ENCODE measurements around the gene C2.

The C2 gene

DNA sequence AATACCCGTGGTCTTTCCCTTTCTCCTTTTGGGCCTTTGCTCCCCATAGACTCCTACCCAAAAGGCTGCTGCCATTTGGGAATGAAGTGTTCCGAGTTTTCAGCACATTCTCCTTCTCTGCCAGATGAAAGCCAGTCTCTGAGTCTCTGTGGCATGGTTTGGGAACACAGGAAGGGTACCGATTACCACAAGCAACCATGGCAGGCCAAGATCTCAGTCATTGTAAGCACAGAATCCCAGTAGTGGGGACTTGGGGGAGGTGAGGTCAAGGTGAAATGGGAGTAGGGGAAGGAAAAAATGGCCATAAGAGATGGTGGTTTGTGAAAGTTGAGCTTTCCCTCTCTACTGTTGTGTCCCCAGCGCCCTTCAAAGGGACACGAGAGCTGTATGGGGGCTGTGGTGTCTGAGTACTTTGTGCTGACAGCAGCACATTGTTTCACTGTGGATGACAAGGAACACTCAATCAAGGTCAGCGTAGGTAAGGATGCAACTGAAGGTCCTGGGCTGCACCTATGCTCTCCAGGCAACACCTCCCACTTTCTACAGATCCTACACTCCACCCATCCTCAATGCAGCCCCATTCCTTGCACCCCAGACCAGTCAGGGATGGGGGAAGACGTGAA, 22.5 kb downstream of the C2 start:
- Mint-ChIP-seq H3K9me3 (no peaks in the 10 kb centered on the region), H3K4me1 (peaks cover 7% of the 10 kb centered on the region), H3K36me3 (ENCODE audit: low read depth) (peaks cover 20% of the 10 kb centered on the region), H3K4me3 (no peak overlapping the region), H3K27ac (no peak overlapping the region), H3K27me3 (peaks cover 2% of the 10 kb centered on the region)
- ATAC-seq (no peak), DNase-seq (no peak)

GRCh38 chr6:31952140-31952805, 24.8 kb downstream of the C2 start:
- ATAC-seq: peak; percentile 42

GRCh38 chr6:31952890-31953289, 25.4 kb downstream of the C2 start:
- no peaks in the 10 kb centered on the region for H3K9me3 Mint-ChIP-seq
- DNase-seq (no peak), ATAC-seq (no peak)
- H3K27me3 Mint-ChIP-seq: no peaks in the 10 kb centered on the region
- H3K36me3 Mint-ChIP-seq (ENCODE audit: low read depth): peaks cover 30% of the 10 kb centered on the region
- H3K4me3 Mint-ChIP-seq: no peak overlapping the region
- H3K27ac Mint-ChIP-seq: no peak overlapping the region
- H3K4me1 Mint-ChIP-seq: peaks cover 7% of the 10 kb centered on the region

More at GRCh38 chr6:31952140-31952805, 24.8 kb downstream of the C2 start:
- no peak overlapping the region for H3K4me3 Mint-ChIP-seq
- no peaks in the 10 kb centered on the region for H3K9me3 Mint-ChIP-seq
- peaks cover 30% of the 10 kb centered on the region for H3K36me3 Mint-ChIP-seq (ENCODE audit: low read depth)
- H3K4me1 Mint-ChIP-seq: peaks cover 1% of the 10 kb centered on the region
- no peaks in the 10 kb centered on the region for H3K27me3 Mint-ChIP-seq
- H3K27ac Mint-ChIP-seq: no peak overlapping the region
- peak; percentile 56 for DNase-seq

GRCh38 chr6:31954511-31954910, 27.0 kb downstream of the C2 start:
- peaks cover 32% of the 10 kb centered on the region for H3K36me3 Mint-ChIP-seq (ENCODE audit: low read depth)

DNA sequence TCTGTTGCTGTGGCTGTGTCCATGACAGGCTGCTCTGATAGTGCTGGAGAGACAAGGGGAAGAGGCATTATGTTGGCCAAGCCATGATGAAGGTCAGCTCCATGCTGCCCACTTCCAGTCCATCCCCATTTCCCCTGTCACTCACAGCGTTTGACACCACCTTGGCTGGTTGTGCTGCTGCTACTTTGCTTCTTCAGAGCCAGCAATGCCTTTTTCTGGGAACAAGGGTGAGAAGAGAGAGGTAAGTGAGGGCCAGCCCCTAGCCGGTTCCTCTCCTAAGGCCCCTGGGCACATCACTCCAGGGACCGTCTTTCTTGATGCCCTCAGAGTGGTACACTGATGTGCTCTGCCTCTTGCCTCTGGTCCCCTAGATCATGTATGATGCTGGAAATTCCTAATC, 29.3 kb downstream of the C2 start:
- DNase-seq (no peak), ATAC-seq (no peak)
- Mint-ChIP-seq H3K27ac (no peak overlapping the region), H3K4me1 (peaks cover 32% of the 10 kb centered on the region), H3K27me3 (no peaks in the 10 kb centered on the region), H3K36me3 (ENCODE audit: low read depth) (peaks cover 43% of the 10 kb centered on the region), H3K9me3 (no peaks in the 10 kb centered on the region), H3K4me3 (peak overlapping the region; percentile 98)

More at GRCh38 chr6:31954511-31954910, 27.0 kb downstream of the C2 start:
- Mint-ChIP-seq H3K4me3 (no peak overlapping the region), H3K9me3 (no peaks in the 10 kb centered on the region), H3K27ac (no peak overlapping the region), H3K27me3 (no peaks in the 10 kb centered on the region), H3K4me1 (peaks cover 19% of the 10 kb centered on the region)
- ATAC-seq: no peak
- no peak for DNase-seq

- H3K27ac Mint-ChIP-seq: peak overlapping the region; percentile 93
- peaks cover 53% of the 10 kb centered on the region for H3K36me3 Mint-ChIP-seq (ENCODE audit: low read depth)
- H3K27me3 Mint-ChIP-seq: no peaks in the 10 kb centered on the region
- peaks cover 34% of the 10 kb centered on the region for H3K4me1 Mint-ChIP-seq
- no peak for ATAC-seq
- no peak for DNase-seq
- H3K4me3 Mint-ChIP-seq: peak overlapping the region; percentile 98
- no peaks in the 10 kb centered on the region for H3K9me3 Mint-ChIP-seq
Observed at GRCh38 chr6:31958412-31958740, 30.9 kb downstream of the C2 start.

GRCh38 chr6:31958741-31959739, 31.5 kb downstream of the C2 start, which contains the start of the genes NELFE and SKIC2:
Gene NELFE, minus strand, starts transcription at chr6:31958971. Its CDS starts 525 bp downstream, at chr6:31958446.
Gene SKIC2, plus strand, starts transcription at chr6:31959175. Its CDS starts 18 bp downstream, at chr6:31959193.
- H3K36me3 Mint-ChIP-seq (ENCODE audit: low read depth): peaks cover 51% of the 10 kb centered on the region
- peak within 1 kb of the TSS; percentile 98 for H3K4me3 Mint-ChIP-seq
- peak within 1 kb of the TSS; percentile 93 for H3K27ac Mint-ChIP-seq
- H3K9me3 Mint-ChIP-seq: no peaks in the 10 kb centered on the region
- H3K4me1 Mint-ChIP-seq: peaks cover 34% of the 10 kb centered on the region
- no peaks in the 10 kb centered on the region for H3K27me3 Mint-ChIP-seq
- peak; percentile 98 for DNase-seq
- peak; percentile 100 for ATAC-seq

- H3K27me3 Mint-ChIP-seq: no peaks in the 10 kb centered on the region
- H3K36me3 Mint-ChIP-seq (ENCODE audit: low read depth): peaks cover 40% of the 10 kb centered on the region
- no peaks in the 10 kb centered on the region for H3K9me3 Mint-ChIP-seq
- ATAC-seq (no peak), DNase-seq (no peak)
- H3K27ac Mint-ChIP-seq: no peak overlapping the region
- peaks cover 34% of the 10 kb centered on the region for H3K4me1 Mint-ChIP-seq
- no peak overlapping the region for H3K4me3 Mint-ChIP-seq
Observed at GRCh38 chr6:31961616-31962015, 34.1 kb downstream of the C2 start.

DNA sequence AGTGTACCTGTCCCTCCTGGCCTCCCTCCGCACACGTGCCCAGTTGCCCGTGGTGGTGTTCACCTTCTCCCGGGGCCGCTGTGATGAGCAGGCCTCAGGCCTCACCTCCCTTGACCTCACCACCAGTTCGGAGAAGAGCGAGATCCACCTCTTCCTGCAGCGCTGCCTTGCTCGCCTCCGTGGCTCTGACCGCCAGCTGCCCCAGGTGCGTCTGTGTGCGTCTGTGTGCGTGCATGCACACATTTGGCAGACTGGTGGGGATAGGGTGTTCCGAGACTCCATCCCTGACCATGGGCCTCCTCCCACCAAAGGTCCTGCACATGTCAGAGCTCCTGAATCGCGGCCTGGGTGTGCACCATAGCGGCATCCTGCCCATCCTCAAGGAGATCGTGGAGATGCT, 36.4 kb downstream of the C2 start:
- H3K27ac Mint-ChIP-seq: no peak overlapping the region

DNA sequence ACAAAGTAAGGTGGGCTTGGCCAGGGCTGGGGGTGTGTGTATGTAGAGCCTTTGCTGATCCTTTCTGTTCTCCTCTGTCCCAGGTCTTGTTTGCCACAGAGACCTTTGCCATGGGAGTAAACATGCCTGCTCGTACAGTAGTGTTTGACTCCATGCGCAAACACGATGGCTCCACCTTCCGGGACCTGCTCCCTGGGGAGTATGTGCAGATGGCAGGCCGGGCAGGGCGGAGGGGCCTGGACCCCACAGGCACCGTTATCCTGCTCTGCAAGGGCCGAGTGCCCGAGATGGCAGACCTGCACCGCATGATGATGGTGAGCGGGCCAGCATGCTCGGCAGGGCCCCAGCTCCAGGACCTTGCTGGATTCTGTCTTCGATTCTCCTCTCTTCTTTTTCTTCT, 38.2 kb downstream of the C2 start:
- no peaks in the 10 kb centered on the region for H3K27me3 Mint-ChIP-seq
- H3K27ac Mint-ChIP-seq: no peak overlapping the region
- no peak for DNase-seq
- H3K4me3 Mint-ChIP-seq: no peak overlapping the region
- peaks cover 19% of the 10 kb centered on the region for H3K4me1 Mint-ChIP-seq
- no peak for ATAC-seq
- no peaks in the 10 kb centered on the region for H3K9me3 Mint-ChIP-seq
- peaks cover 50% of the 10 kb centered on the region for H3K36me3 Mint-ChIP-seq (ENCODE audit: low read depth)

More for the DNA sequence above, 36.4 kb downstream of the C2 start:
- ATAC-seq: no peak
- Mint-ChIP-seq H3K4me3 (no peak overlapping the region), H3K4me1 (peaks cover 21% of the 10 kb centered on the region), H3K27me3 (no peaks in the 10 kb centered on the region), H3K9me3 (no peaks in the 10 kb centered on the region), H3K36me3 (ENCODE audit: low read depth) (peaks cover 42% of the 10 kb centered on the region)
- no peak for DNase-seq

- DNase-seq (no peak), ATAC-seq (no peak)
- no peaks in the 10 kb centered on the region for H3K27me3 Mint-ChIP-seq
- no peak overlapping the region for H3K4me3 Mint-ChIP-seq
- H3K9me3 Mint-ChIP-seq: no peaks in the 10 kb centered on the region
- H3K36me3 Mint-ChIP-seq (ENCODE audit: low read depth): peaks cover 44% of the 10 kb centered on the region
- peaks cover 21% of the 10 kb centered on the region for H3K4me1 Mint-ChIP-seq
- no peak overlapping the region for H3K27ac Mint-ChIP-seq
Observed at GRCh38 chr6:31966506-31966905, 39.0 kb downstream of the C2 start.

GRCh38 chr6:31966997-31967925, 39.7 kb downstream of the C2 start:
- Mint-ChIP-seq H3K4me1 (peaks cover 24% of the 10 kb centered on the region), H3K4me3 (no peak overlapping the region), H3K9me3 (no peaks in the 10 kb centered on the region), H3K36me3 (ENCODE audit: low read depth) (peaks cover 40% of the 10 kb centered on the region), H3K27ac (no peak overlapping the region), H3K27me3 (peaks cover 4% of the 10 kb centered on the region)
- DNase-seq (no peak), ATAC-seq (no peak)

DNA sequence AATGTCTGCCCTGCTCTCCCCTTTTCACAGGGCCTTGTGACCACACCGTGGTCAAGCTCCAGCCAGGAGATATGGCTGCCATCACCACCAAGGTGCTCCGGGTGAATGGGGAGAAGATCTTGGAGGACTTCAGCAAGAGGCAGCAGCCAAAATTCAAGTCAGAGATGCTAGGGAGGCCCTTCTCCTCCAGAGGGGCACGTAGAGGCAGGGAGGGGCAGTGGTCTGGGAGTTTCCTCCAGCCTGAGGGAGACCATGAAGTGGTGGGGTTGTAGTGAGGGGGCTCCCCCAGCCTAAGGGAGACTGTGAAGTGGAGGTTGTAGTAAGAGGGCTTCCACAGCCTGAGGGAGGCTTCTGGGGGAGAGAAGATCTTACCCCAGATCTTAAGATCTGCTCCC, 40.4 kb downstream of the C2 start:
- H3K9me3 Mint-ChIP-seq: no peaks in the 10 kb centered on the region
- ATAC-seq (no peak), DNase-seq (no peak)
- H3K27me3 Mint-ChIP-seq: peaks cover 4% of the 10 kb centered on the region
- no peak overlapping the region for H3K4me3 Mint-ChIP-seq
- H3K27ac Mint-ChIP-seq: no peak overlapping the region
- H3K4me1 Mint-ChIP-seq: peaks cover 29% of the 10 kb centered on the region
- peaks cover 36% of the 10 kb centered on the region for H3K36me3 Mint-ChIP-seq (ENCODE audit: low read depth)

- Mint-ChIP-seq H3K9me3 (no peaks in the 10 kb centered on the region), H3K4me3 (no peak overlapping the region), H3K27me3 (peaks cover 4% of the 10 kb centered on the region), H3K36me3 (ENCODE audit: low read depth) (peaks cover 33% of the 10 kb centered on the region), H3K4me1 (peaks cover 33% of the 10 kb centered on the region), H3K27ac (no peak overlapping the region)
- no peak for ATAC-seq
- DNase-seq: no peak
Observed at GRCh38 chr6:31968326-31968725, 40.8 kb downstream of the C2 start.
